Brain pericyte (primary cell): ENCODE results near the gene COX6A2.
"Not testable (repeated sequence)": the region's sequence is repeated elsewhere in the genome, so short reads cannot be mapped to it uniquely, and the experiment has no call there.

Source experiments
- DNase-seq: peaks from one replicate; pipeline ENCODE4 v3.0.0-alpha.2; 2012; ENCODE audit warnings: low read depth, low spot score

COX6A2 gene

DNA sequence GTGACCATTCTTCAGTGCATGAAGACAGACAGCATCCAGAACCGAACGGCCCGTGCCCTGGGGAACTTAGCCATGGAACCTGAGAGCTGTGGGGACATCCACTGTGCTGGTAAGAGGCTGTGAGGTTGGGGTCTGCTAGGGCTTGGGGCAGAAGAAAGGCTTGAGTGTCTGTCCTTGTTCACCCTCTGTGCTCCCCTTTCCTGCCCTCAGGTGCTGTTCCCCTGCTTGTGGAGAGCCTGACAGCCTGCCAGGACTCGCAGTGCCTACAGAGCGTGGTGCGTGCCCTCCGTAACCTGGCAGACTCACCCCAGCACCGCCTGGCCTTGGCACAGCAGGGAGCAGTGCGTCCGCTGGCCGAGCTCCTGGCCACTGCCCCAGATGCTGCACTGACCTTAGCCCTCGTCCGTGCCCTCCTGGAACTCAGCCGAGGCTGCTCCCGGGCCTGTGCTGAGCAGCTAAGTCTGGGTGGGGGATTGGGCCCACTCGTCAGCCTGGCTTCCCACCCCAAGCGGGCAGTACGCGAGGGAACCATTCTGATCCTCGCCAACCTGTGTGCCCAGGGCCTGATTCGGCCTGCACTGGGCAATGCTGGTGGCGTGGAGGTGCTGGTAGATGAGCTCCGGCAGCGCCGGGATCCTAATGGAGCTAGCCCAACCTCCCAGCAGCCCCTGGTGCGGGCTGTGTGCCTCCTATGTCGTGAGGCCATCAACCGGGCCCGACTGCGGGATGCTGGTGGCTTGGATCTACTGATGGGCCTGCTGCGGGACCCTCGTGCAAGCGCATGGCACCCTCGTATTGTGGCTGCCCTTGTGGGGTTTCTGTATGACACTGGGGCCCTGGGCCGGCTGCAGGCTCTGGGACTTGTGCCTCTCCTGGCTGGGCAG lies 34.0 kb upstream of the COX6A2 start:
- no peak for DNase-seq

DNA sequence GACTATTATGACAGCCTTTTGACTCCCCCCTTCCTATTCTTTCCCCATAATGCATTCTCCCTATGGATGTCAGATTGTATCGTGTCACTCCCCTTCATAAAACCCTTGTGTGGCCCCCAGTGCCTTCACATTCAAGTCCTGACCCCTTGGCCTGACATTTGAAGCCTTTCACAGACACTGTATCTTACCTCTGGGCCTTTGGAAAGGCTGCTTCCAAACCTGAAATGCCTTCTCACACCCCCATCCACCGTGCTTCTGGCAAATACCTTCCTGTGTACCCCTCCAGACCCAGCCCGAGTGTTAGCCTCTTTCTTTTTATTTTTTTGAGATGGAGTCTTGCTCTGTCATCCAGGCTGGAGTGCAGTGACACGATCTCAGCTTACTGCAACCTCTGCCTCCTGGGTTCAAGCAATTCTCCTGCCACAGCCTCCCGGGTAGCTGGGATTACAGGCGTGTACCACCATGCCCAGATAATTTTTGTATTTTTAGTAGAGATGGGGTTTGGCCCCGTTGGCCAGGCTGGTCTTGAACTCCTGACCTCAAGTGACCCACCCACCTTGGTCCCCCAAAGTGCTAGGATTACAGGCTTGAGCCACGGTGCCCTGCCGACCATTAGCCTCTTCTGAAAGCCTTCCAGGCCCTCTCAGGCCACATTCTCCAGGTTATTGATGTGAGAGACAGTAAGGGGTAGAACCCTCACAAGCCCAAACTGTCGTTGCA lies 33.2 kb upstream of the COX6A2 start:
- no peak for DNase-seq

DNA sequence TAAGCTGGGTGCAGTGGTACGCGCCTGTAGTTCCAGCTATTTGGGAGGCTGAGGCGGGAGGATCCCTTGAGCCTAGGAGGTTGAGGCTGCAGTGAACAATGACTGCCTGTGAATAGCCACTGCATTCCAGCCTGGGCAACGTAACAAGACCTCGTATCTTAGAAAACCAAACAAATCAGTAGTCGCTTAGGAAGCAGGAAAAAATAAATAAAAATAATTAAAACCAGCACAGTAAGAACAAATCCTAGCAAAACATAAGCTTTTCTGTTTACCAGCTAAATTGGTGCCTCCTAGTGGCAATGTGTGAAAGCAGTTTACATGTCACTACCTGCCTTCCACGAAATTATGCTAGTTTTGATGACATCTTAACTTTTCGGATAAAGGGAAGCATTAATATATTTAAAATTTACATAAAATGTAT lies 32.4 kb upstream of the COX6A2 start:
- no peak for DNase-seq

DNA sequence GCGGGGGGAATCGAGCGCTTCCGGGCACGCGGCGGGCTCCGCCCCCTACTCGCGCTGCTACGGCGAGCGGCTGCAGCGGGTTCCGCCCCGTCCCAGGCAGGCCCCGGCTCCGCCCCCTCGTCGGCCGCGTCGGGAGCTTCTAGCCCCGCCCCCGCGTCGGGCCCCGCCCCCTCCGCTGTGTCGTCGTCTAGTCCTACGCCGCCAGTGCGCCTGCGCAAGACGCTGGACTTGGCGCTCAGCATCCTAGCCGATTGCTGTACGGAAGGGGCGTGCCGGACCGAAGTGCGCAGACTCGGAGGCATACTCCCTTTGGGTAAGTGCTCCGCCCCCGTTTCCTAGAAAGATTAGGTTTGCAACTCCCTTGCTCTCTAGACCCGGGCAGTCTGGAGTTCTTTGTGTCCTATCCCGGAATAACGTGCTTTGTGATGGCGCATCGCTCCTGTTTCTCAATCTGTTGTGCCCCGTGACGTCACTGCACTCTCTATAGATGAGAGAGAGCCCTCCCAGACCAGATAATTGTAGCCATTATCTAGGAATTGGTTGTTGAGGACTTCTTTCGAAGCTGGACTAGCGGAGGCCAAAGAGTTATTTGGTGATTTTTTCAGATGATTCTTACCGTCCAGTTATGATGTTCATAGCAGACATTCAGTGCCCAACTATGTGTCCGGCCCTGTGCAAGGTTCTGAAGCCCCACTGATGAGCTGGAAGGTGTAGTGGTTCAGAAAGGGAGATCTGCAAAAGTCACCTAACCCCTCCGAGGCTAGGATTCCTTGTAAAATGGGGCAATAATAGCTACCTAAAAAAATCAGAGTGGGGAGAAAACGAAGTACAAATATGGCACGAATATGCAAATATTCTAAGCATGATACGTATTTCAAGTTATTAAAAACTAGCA lies 31.8 kb upstream of the COX6A2 start:
- peak; percentile 95 for DNase-seq

DNA sequence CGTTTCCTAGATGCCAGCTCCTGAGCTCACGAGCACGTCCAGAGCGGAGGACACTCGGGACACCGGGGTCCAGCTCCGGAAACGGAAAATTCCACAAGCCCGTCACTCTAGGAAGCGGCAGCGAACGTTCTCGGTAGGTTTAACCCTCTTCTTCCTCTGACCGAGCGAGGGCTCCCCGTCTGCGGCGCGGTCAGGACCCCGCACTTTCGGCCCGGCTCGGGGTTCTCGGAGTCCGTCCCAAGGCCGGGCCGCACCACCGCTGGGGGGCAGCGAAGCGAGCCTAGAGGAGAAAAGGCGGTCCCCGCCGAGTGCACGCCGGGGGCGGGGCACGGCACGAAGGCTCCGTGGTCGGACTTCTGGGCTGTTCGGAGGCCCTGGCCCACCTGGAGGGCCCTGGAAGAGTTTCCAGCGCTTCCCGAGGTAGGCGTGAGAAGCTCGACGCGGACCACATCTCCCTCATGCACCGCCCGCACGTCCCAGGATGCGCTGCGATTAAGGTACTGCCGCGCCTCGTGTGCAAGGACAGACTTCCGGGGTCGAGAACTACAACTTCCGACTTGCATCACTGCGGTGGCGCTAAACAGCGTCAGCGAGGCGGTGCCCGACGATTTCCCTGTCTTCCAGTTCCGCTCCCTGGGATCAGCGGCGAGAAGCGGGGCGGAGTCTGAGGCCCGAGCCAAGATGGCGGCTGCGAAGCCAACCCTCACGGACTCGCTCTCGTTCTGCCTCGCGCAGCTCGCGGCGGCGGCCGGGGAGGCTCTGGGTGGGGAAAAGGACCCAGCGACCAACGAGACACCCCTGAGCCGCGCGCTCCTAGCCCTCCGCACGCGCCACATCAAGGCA lies 30.9 kb upstream of the COX6A2 start, which contains the start of gene ARMC5:
TSS of gene ARMC5 (plus strand) at position 658 of the 843 bp plus-strand sequence. CDS start at position 682, 24 bp downstream.
- DNase-seq: peak; percentile 94

DNA sequence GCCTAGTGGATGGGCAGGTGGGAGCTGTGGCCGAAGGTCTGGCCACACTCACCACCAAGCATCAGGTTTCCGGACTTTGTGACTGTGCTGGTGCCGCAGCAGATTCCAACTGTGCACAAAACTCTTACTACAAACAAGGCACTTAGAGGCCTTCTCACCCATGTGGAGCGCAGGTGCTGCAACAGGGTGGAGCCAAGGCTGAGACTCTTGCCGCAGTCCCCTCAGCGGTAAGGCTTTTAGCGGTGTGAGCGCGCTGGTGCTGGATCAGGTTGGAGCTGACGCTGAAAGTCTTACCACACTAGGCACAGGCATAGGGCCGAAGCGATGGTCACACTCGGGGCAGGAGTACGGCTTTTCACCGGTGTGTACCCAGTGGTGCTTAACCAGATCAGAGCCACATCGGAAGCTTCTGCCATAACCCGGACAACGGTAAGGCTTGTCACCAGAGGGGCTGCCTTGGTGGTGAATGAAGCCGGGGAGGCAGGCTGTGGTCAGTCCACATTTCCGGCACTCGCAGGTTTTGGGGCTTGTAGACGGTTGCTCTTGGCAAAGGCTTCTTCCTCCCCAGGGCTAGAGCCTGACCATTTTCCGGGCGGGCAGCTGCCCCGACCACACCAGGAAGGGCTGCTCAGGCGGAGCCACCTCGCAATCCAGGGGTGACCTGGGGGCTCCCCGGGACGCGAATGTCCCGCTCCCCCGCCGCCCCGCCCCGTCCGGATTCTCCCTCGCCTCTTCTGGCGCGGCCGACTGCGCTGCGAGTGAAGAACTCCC lies 30.1 kb upstream of the COX6A2 start:
- no peak for DNase-seq

DNA sequence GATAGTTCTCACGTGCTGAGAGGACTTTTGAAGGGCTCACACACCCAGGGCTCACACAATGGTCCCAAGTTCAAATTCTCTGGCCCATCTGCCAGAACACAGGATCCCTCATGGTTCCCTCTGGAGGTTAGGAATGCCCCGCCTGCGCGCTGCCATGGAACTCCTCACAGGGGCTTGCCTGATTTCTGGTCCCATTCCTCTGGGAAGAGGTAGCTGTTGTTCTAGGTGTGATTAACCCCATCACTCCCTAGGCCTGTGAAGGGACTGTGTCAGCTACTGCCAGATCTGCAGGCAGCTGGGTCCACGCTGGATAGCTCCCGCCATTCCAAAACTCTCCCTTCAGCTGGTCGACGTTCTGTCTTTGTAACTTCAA lies 28.8 kb upstream of the COX6A2 start:
- DNase-seq: no peak

DNA sequence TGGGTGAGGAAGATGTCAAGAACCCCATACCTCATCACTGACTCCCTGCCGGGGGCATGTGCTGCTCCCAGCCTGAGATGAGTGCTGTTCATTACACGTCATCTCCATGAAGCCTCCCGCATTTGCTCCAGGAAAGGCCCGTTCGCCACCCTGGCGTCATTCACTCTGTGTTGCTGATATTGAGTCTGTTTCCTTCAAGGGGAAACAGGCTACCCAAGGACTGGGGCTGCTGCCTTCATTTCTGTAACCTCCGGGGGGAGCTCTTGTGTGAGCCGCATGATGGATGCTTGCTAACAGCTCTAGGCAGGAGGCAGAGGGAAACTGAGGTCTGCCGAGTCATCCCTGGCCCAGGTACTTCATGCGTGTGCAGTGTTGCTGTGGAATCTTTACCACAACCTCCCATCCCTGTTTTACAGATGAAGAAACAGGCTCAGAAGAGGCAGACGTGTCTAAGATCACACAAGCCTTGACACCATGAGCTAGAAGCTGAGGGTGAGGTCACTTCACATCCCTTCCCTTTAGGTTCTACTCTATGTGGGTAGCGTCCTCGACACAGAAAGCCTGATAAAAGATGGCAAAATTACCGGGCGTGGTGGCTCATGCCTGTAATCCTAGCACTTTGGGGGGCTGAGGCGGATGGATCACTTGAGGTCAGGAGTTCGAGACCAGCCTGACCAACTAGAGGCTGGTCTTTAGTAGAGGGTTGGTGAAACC lies 27.6 kb upstream of the COX6A2 start:
- no peak for DNase-seq

DNA sequence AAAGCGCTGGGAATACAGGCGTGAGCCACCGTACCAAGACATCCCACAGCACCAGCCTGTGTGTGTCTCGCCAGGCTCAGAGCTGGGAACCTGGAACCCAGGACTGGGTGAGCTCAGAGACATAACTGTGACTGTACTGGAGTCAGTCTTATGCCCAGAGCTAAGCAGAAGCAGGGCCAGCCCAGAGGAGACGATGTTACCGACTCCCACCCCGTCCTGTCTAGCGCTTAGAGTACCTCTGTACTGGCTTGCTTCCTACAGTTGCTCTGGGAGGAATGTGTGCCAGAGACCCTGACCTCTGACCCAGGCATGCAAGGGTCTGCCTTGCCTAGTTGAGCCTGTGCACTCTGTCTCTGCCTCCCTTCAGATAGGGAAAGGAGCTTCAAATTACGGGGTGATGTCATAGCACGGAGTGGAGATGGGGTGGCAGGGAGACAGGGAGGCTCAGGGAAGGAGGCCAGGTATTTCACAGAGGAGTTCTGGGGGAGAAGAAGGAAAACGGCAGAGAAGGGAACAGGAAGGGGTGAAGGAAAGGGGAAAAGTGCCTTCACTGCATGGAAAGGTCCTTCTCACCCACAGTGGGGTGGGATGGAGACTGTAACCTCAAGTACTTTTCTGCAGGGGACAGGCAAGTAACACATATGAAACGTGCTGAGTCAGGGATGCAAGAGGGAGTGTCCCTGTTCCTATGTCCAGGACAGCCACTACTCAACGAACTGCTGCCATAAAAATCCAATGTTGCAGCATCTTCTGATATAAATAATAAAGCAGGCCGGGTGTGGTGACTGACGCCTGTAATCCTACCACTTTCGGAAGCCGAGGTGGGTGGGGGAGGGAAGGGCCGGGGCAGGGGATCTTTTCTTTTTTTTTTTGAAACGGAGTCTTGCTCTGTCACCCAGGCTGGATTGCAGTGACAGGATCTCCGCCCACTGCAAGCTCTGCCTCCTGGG lies 25.4 kb upstream of the COX6A2 start:
- no peak for DNase-seq

DNA sequence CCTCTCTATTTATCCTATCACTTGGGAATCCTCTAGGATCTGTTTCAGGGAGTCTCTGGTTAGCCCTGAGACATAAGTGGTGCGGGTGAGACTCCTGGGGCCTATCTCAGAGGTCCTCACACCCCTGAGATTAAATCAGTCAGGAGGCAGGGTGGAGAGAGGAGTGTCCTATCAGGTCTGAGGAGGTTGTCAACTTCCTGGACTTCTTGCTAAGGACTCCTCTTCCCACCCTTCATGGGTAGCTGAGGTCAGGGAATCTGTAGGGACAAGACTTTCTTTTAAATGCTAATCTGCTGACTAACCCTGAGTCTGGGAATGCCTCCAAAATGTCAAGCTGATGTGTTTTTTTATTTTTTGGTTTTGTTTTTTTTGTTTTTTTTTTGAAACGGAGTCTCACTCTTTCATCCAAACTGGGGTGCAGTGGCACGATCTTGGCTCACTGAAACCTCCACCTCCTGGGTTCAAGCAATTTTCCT lies 24.5 kb upstream of the COX6A2 start:
- DNase-seq: no peak

DNA sequence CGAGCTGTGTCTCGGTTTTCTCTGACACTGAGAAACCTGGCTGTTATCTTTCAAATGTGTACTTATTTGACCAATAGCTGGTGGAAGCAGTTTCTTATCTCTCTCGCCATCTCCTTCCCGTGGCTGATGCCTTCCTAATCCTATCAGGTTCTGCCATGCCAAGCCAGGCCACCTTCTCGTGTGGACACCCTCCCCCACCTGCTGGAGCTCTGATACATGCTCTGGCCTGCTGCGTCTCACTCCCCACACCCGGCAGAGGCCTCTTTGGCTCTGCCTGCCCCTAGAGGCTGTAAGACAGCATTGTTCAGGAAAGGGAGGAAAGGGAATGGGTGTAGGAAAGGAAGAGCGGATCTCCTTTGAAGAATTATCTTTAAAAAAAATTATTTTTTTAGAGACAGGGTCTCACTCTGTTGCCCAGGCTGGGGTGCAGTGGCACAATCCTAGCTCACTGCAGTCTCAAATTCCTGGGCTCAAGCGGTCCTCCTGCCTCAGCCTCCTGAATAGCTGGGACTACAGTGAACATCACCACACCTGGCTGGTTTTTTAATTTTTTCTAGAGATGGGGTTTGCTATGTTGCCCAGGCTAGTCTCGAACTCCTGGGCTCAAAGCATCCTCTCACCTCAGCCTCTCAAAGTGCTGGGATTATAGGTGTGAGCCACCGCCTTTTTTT lies 23.7 kb upstream of the COX6A2 start:
- DNase-seq: no peak

DNA sequence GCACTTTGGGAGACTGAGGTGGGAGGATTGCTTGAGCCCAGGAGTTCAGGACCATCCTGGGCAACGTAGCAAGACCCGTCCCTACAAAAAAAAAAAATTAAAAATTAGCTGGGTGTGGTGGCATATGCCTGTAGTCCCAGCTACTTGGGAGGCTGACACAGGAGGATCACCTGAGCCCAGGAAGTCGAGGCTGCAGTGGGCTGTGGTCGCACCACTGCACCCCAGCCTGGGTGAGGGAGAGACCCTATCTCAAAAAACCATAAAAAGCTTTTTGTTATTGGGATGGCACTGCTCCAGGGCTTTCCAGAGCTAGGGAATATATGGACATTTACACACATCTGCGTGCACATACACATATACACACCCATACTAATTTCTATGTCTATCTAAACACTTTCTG lies 23.0 kb upstream of the COX6A2 start:
- DNase-seq: no peak

DNA sequence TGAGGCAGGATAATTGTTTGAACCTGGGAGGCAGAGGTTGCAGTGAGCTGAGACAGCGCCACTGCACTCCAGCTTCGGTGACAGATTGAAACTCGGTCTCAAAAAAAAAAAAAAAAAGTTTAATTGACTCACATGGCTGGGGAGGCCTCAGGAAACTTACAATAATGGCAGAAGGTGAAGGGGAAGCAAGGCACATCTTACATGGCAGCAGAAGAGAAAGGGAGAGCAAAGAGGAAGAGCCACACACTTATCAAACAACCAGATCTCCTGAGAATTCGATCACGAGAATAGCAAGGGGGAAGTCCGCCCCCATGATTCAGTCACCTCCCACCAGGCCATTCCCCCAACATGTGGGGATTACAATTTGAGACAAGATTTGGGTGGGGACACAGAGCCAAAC lies 17.8 kb upstream of the COX6A2 start:
- not testable (repeated sequence) for DNase-seq

DNA sequence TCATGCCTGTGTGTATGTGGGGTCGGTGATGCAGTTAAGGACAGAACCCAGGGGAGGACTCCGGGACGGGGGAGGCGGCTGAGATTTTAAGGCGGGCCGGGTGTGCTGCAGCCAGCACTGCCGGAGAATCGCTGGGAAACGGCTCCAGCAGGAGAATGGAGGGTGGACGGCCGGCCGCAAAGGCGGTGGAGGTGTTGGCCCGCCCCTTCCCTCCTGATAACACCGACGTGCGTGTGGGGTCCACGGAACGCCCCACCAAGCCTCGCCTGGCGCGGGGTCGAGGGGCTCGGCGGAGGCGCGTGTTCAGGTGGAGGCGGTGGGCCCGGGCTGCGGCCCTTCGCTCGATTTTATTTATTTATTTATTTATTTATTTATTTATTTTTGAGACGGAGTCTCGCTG lies 13.8 kb upstream of the COX6A2 start:
- DNase-seq: no peak

DNA sequence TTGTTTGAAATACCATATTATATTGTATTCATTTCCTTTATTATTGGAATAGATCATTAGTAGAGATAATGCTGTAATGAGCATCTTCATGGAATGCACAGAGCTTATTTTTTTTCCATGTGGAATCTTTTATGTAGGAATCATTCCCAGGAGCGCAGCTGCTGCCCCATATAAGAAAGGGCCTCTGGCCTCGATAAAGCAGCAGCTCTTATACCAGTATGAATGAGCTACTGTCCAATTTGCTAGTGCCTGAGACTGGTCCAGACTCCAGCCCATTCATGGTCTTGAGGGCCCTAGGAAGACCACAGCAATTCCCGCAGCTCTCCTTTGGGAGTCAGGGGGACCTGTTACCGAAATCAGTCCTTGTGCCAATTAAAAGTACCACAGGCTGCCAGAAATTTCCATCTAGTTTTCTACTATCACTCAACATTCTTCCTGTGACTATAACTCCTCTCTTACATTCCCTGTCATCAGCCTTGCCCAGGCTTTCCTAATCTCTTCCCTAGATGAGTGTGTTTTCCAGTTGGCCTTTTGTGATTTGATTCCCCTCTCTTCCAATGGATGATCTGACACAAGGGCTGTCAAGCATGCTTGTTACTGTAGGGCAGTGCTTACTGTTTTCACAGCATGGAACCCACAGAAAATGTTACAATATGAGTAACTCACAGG lies 12.5 kb upstream of the COX6A2 start:
- DNase-seq: no peak

DNA sequence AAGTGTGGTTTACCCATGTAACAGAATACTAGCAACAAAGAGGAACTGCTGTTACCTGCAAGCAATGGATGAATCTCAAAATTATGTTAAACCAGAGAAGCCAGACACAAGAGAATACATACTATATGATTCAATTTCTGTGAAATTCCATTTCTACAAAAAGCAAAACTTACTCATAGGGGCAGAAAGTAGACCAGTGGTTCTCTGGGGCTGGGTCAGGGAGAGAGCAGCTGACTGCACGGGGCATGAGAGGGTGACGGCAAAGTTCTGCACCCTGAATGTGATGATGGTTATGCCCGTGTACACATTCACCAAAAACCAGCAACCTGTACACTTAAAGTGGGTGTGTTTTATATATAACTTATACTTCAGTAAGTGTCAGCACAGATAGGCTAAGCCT lies 11.4 kb upstream of the COX6A2 start:
- DNase-seq: no peak

DNA sequence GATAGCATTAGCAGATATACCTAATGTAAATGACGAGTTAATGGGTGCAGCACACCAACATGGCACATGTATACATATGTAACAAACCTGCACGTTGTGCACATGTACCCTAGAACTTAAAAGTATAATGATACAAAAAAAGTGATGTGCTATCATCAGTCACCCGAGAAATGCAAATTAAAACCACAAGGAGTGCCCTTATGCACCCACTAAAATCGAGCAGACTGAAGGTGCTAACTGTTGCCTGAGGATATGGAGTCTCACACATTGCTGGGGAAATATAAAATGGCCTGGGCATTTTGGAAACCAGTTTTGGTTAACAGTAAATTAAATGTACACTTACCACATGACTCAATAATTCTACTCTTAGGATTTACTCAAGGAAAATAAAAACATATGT lies 10.9 kb upstream of the COX6A2 start:
- DNase-seq: not testable (repeated sequence)
